Activated B cell treated with CpG ODN at 0.5 μM for 24 hours (primary cell): ENCODE results near the gene LCTL. TPM values are rescaled to one million over a fixed set of nuclear protein-coding genes. Genes with fewer than 3 reads are reported as not detected.

Experiments
- ATAC-seq: fragments of 200-7000 bp; cut with Tn5 transposase; one replicate; pipeline ENCODE4 v1.10.0; 2021; ENCODE audit warnings: low read depth, mild to moderate bottlenecking, moderate library complexity
- CTCF ChIA-PET: fragments of 350-600 bp; sonication (Branson Sonifier 250); formaldehyde crosslinking; loops from one replicate; lab custom pipeline; 2021; ENCODE audit warnings: antibody characterized with exemption; lab: Charles Lee
- POLR2A ChIA-PET: fragments of 350-600 bp; sonication (Branson Sonifier 250); formaldehyde crosslinking; loops from one replicate; lab custom pipeline; 2021; ENCODE audit warnings: antibody characterized with exemption; lab: Charles Lee
- DNase-seq: peaks from one replicate; pipeline ENCODE4 v3.0.0; 2022
- H3K27ac Mint-ChIP-seq: one replicate; pipeline ENCODE4 v1.8.0; 2020; ENCODE audit warnings: mixed read lengths
- H3K27me3 Mint-ChIP-seq: one replicate; pipeline ENCODE4 v1.8.0; 2021; ENCODE audit warnings: mixed read lengths
- H3K36me3 Mint-ChIP-seq: one replicate; pipeline ENCODE4 v1.8.0; 2021; ENCODE audit warnings: low read depth, mixed read lengths
- H3K4me1 Mint-ChIP-seq: one replicate; pipeline ENCODE4 v1.8.0; 2021; ENCODE audit warnings: mixed read lengths
- H3K4me3 Mint-ChIP-seq: one replicate; pipeline ENCODE4 v1.8.0; 2020; ENCODE audit warnings: mild to moderate bottlenecking, mixed read lengths
- H3K9me3 Mint-ChIP-seq: one replicate; pipeline ENCODE4 v1.8.0; 2020; ENCODE audit warnings: mixed read lengths
- intact Hi-C: fragments of 100-400 bp; cut with micrococcal nuclease; formaldehyde crosslinking; loops from one replicate; pipeline ENCODE4 v1.15.1; 2024
- total RNA-seq: library from RNA; stranded (reverse); gene quantifications from 2 replicates; pipeline ENCODE4 v1.2.3, GENCODE V29; 2022
- TF ChIP-seq, protein P1 (sequence below): fragments of 200-600 bp; IDR thresholded peaks from one replicate; pipeline ENCODE4 v1.8.0; 2022; ENCODE audit warnings: antibody characterized with exemption, mild to moderate bottlenecking

LCTL gene
- total RNA-seq, 1 donor from 2014 or later: not detected

DNA sequence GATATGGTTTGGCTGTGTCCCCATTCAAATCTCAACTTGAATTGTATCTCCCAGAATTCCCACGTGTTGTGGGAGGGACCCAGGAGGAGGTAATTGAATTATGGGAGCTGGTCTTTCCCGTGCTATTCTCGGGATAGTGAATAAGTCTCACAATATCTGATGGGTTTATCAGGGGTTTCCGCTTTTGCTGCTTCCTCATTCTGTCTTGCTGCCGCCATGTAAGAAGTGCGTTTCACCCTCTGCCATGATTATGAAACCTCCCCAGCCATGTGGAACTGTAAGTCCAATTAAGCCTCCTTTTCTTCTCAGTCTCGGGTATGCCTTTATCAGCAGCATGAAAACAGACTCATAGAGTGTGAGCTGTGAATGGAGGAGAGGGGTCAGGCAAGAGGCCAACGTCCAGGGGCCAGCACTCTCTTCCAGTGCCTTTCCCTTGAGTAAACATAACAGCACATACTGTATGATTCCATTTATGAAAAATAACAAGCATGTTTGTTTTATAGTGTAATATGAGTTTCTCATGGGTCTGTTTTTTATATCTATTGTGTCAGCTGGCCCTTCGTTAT, 16.3 kb upstream of the LCTL start:
- DNase-seq (no peak), ATAC-seq (no peak)
- CTCF ChIA-PET: no interaction called here
- TF ChIP-seq, protein P1, sequence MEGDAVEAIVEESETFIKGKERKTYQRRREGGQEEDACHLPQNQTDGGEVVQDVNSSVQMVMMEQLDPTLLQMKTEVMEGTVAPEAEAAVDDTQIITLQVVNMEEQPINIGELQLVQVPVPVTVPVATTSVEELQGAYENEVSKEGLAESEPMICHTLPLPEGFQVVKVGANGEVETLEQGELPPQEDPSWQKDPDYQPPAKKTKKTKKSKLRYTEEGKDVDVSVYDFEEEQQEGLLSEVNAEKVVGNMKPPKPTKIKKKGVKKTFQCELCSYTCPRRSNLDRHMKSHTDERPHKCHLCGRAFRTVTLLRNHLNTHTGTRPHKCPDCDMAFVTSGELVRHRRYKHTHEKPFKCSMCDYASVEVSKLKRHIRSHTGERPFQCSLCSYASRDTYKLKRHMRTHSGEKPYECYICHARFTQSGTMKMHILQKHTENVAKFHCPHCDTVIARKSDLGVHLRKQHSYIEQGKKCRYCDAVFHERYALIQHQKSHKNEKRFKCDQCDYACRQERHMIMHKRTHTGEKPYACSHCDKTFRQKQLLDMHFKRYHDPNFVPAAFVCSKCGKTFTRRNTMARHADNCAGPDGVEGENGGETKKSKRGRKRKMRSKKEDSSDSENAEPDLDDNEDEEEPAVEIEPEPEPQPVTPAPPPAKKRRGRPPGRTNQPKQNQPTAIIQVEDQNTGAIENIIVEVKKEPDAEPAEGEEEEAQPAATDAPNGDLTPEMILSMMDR: no peak
- peaks cover 7% of the 10 kb centered on the region for H3K27me3 Mint-ChIP-seq
- no peak overlapping the region for H3K27ac Mint-ChIP-seq
- POLR2A ChIA-PET: no interaction called here
- no peaks in the 10 kb centered on the region for H3K36me3 Mint-ChIP-seq
- intact Hi-C loops: no loop called here
- no peak overlapping the region for H3K4me3 Mint-ChIP-seq
- H3K9me3 Mint-ChIP-seq: no peaks in the 10 kb centered on the region
- H3K4me1 Mint-ChIP-seq: no peaks in the 10 kb centered on the region

DNA sequence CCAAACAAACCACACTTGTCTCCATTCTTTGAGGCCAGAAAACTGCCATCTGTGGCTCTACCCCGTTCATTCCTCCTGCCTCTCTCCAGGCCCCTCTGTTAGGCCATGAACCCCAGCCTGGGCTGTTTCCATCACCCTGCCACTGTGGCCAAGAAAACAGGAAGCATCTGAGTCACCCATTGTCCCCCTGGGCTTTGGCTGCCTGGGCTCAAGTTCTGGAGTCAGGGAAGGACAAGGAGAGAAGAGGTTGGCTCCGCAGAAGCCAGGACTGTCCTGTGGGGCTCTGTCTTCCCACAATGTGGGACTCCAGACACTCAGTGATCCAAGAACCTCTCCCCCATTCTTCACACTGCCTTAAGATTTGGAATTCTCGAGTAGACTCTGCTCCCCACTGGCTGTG, 14.8 kb upstream of the LCTL start:
- H3K27ac Mint-ChIP-seq: no peak overlapping the region
- H3K4me3 Mint-ChIP-seq: no peak overlapping the region
- no peak for ATAC-seq
- CTCF ChIA-PET: no interaction called here
- no peaks in the 10 kb centered on the region for H3K4me1 Mint-ChIP-seq
- H3K9me3 Mint-ChIP-seq: no peaks in the 10 kb centered on the region
- POLR2A ChIA-PET: no interaction called here
- TF ChIP-seq, protein P1: no peak
- H3K36me3 Mint-ChIP-seq: no peaks in the 10 kb centered on the region
- DNase-seq: no peak
- H3K27me3 Mint-ChIP-seq: peaks cover 2% of the 10 kb centered on the region
- intact Hi-C loops: no loop called here

DNA sequence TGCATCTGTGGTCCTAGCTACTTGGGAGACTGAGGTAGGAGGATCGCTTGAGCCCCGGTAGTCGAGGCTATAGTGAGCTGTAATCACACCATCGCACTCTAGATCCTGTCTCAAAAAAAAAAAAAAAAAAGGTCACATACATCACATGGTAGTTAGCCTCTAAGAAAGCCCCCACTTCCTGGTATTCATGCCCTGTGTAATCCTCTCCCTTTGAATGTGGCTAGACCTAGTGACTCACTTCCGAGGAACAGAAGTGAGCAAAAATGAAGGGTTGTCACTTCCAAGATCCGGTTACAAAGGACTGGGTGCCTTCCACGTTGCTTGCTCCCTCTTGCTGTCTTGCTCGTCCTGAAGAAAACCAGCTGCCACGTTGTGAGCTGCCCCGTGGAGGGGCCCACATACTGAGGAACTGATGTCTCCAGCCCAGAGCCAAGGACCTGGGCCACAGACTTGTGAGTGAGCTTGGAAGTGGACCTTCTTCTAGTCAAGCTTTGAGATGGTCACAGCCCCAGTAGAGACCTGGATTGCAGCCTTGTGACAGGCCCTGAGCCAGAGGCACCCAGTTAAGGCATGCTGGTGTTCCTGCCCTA, 12.6 kb upstream of the LCTL start:
- CTCF ChIA-PET: no interaction called here
- TF ChIP-seq, protein P1: no peak
- H3K27me3 Mint-ChIP-seq: no peaks in the 10 kb centered on the region

DNA sequence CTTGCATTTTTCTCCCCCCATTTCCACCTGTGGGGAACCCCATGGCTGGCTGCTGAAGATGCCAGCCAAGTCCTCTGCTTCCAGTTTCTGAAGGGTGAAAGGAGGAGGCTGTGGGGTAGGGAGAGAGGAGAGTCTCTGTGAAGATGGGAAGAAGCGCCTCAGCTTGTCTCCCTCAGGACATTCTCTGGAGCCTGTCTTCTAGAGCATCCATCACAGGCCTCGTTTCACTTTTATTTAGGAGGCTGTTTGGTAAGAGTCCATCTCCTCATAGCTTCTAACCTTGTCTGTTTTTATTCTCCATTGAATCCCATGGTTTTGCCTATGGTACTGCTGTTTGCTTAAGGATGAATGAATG, 8.8 kb upstream of the LCTL start:
- CTCF ChIA-PET: interaction anchor here (0.7 to 1.4 kb wide), 2 partner anchors 15 to 277 kb away, joined by 3 read pairs; no protein-coding TSS in a partner anchor
- Mint-ChIP-seq H3K4me3 (no peak overlapping the region), H3K27me3 (no peaks in the 10 kb centered on the region), H3K27ac (no peak overlapping the region), H3K9me3 (no peaks in the 10 kb centered on the region), H3K4me1 (peaks cover 6% of the 10 kb centered on the region), H3K36me3 (no peaks in the 10 kb centered on the region)
- POLR2A ChIA-PET: no interaction called here
- intact Hi-C loops: no loop called here
- TF ChIP-seq, protein P1: no peak
- ATAC-seq: no peak
- no peak for DNase-seq

More for the DNA sequence above, 12.6 kb upstream of the LCTL start:
- POLR2A ChIA-PET: no interaction called here
- intact Hi-C loops: no loop called here
- Mint-ChIP-seq H3K27ac (no peak overlapping the region), H3K36me3 (no peaks in the 10 kb centered on the region), H3K9me3 (no peaks in the 10 kb centered on the region), H3K4me3 (no peak overlapping the region), H3K4me1 (peaks cover 6% of the 10 kb centered on the region)
- ATAC-seq: no peak
- DNase-seq: no peak

DNA sequence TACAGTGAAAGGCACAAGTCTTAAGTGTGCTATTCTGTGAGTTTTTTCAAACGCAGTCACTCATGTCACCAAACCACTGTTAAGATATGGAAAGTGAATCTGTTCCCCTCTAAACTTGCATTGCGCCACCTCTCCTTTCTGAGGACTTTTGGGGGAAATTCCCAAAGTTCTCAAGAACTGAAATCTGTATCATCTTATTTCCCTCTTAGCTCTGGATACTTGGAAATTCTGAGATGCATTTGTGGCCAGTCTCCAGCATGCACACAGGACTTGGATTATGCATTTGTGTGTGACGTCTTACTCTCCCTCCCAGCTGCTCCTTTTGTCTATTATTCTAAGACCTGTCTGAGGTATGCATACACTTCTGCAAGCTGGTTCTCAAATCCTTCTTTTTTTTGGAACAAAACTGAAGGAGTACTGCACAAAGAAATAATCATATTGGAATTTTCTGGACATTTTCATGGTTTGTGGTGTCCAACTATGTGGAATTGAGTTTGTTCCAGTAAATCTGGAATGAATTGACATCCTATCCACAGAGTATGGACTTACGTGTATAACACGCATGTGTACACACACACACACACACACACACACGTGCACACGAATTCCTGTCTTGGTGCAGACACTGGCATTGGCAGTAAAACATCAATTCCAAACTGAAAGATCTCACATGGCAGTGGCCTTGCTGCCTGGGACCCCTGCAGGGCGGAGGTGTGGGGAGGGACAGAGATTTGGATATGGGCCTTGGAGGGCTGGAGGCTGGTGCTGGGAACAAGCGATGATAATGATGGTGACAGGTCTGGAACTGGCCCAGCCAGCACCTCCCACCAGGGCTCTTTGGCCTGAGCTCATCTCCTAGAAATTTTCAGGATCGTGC, 8.2 kb upstream of the LCTL start:
- POLR2A ChIA-PET: no interaction called here
- CTCF ChIA-PET: interaction anchor here (0.7 to 1.4 kb wide), 2 partner anchors 15 to 277 kb away, joined by 3 read pairs; no protein-coding TSS in a partner anchor
- no peaks in the 10 kb centered on the region for H3K9me3 Mint-ChIP-seq
- H3K4me3 Mint-ChIP-seq: no peak overlapping the region
- TF ChIP-seq, protein P1: no peak
- H3K4me1 Mint-ChIP-seq: peaks cover 6% of the 10 kb centered on the region
- H3K27me3 Mint-ChIP-seq: no peaks in the 10 kb centered on the region
- intact Hi-C loops: no loop called here
- H3K36me3 Mint-ChIP-seq: no peaks in the 10 kb centered on the region
- DNase-seq (no peak), ATAC-seq (no peak)
- no peak overlapping the region for H3K27ac Mint-ChIP-seq
